H1 (cell line): ENCODE results near the gene AGBL4.

ENCODE experiments used
- CBX8 ChIP-seq: fragments of 300-800, 300-1000 bp; sonication (generic); IDR thresholded peaks from 2 replicates; pipeline ENCODE4 v1.7.1; 2016; ENCODE audit warnings: low read depth, low read length, borderline replicate concordance
- EP300 ChIP-seq, 2 experiments: IDR thresholded peaks; 1 replicate in 1 of 2; 2 replicates in 1 of 2; pipeline ENCODE4 v1.6.1; 2011 to 2012; ENCODE audit warnings: low read depth in 2 of 2, low read length in 2 of 2, mild to moderate bottlenecking in 2 of 2, borderline replicate concordance in 1 of 2, inconsistent platforms in 1 of 2, moderate library complexity in 1 of 2
- EZH2 ChIP-seq: fragments of 200-600 bp; sonication (generic); IDR thresholded peaks from 2 replicates; pipeline ENCODE4 v1.7.1; 2012; ENCODE audit warnings: low read depth, mild to moderate bottlenecking, moderate library complexity, low read length, inconsistent platforms; ENCODE audit not compliant: severe bottlenecking
- KDM5A ChIP-seq: fragments of 200-600 bp; IDR thresholded peaks from 2 replicates; pipeline ENCODE4 v1.7.1; 2012; ENCODE audit warnings: mild to moderate bottlenecking, low read length, inconsistent platforms, mixed read lengths
- MAFK ChIP-seq: IDR thresholded peaks from 2 replicates; pipeline ENCODE4 v1.6.1; 2012; ENCODE audit warnings: low read depth, mild to moderate bottlenecking, improper control_type of control experiment, low read length
- POLR2AphosphoS5 ChIP-seq: IDR thresholded peaks from 2 replicates; pipeline ENCODE4 v1.6.1; 2011; ENCODE audit warnings: low read depth, low read length
- RAD21 ChIP-seq, 2 experiments: IDR thresholded peaks in 1 of 2; conservative IDR thresholded peaks in 1 of 2; 2 replicates each; pipeline ENCODE4 v1.6.1; 2011; ENCODE audit warnings: low read depth in 2 of 2, low read length in 2 of 2, improper control_type of control experiment in 1 of 2, inconsistent platforms in 1 of 2, mild to moderate bottlenecking in 1 of 2, moderate library complexity in 1 of 2
- RXRA ChIP-seq: IDR thresholded peaks from 2 replicates; pipeline ENCODE4 v1.6.1; 2011; ENCODE audit warnings: low read depth, mild to moderate bottlenecking, low read length, moderate library complexity; ENCODE audit not compliant: insufficient read depth
- SIN3A ChIP-seq, 2 experiments: IDR thresholded peaks in 1 of 2; conservative IDR thresholded peaks in 1 of 2; 2 replicates each; pipeline ENCODE4 v1.6.1; 2011 to 2012; ENCODE audit warnings: low read length in 2 of 2, improper control_type of control experiment in 1 of 2, low read depth in 1 of 2, mild to moderate bottlenecking in 1 of 2
- SP4 ChIP-seq: IDR thresholded peaks from 2 replicates; pipeline ENCODE4 v1.6.1; 2012; ENCODE audit warnings: low read length, inconsistent platforms
- TF ChIP-seq, protein P1 (sequence below), 3 experiments: IDR thresholded peaks; 1 replicate in 2 of 3; 2 replicates in 1 of 3; pipeline versions ENCODE4 v1.5.1 to v1.6.1; 2011; ENCODE audit warnings: low read length in 3 of 3, mild to moderate bottlenecking in 3 of 3, inconsistent platforms in 2 of 3, low read depth in 1 of 3, moderate library complexity in 1 of 3; ENCODE audit not compliant: insufficient read depth in 1 of 3; ENCODE audit errors: control extremely low read depth in 1 of 3
- TF ChIP-seq, protein P2 (sequence below): IDR thresholded peaks from 2 replicates; pipeline ENCODE4 v1.6.1; 2012; ENCODE audit warnings: low read length, inconsistent platforms

DNA sequence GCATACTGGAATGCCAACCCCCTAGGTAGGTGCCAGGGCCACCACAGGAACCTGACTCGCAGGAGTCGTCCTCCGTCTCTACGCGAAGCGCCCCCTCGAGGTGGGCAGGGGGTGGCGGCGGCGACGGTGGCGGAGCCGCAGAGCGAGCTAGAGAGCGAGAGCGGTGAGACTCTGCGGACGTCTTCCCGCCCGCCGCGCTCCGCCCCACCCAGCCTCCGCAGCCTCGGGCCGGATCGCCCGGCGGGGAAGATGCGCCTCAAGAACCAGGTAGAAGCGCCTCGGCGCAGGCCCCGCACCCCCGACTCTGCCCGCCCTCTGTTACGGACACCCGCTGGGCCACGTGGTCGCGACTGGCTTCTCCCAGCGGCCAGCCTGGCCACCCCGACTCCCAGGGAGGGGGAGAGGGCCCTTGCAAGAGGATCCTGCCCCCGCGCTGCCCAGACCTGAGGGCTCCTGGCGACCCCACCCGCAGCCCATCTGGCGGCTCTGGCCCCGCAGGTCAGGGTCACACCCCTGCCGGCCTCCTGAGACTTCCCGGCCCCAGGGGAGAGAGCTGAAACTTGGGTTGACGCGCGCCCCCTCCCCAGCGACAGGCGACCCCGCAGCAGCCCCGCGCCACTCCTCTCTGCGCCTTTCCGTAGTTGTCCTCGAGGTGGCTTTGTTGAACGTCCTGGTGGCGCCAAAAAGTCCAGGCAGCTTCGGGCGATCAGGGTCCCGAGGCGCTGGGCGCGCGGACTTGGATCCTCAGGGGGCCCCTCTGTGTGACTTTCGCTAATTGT, 24.4 kb upstream of the AGBL4 start:
- TF ChIP-seq RAD21 (IDR thresholded peaks at IDR 0.05 in 1 of 2, conservative IDR thresholded peaks at IDR 0.05 in 1 of 2; ENCODE audit: low read depth in 2 of 2, low read length in 2 of 2), result peak; percentile 40 to 66; a peak in 3 of 4 replicates
- peak in 1 of 2 experiments; percentile 18; a peak in 1 of 3 replicates for TF ChIP-seq EP300 (IDR thresholded peaks at IDR 0.05; ENCODE audit: borderline replicate concordance in 1 of 2, low read depth in 2 of 2, low read length in 2 of 2)
- no peak for TF ChIP-seq RXRA
- TF ChIP-seq, protein P1, sequence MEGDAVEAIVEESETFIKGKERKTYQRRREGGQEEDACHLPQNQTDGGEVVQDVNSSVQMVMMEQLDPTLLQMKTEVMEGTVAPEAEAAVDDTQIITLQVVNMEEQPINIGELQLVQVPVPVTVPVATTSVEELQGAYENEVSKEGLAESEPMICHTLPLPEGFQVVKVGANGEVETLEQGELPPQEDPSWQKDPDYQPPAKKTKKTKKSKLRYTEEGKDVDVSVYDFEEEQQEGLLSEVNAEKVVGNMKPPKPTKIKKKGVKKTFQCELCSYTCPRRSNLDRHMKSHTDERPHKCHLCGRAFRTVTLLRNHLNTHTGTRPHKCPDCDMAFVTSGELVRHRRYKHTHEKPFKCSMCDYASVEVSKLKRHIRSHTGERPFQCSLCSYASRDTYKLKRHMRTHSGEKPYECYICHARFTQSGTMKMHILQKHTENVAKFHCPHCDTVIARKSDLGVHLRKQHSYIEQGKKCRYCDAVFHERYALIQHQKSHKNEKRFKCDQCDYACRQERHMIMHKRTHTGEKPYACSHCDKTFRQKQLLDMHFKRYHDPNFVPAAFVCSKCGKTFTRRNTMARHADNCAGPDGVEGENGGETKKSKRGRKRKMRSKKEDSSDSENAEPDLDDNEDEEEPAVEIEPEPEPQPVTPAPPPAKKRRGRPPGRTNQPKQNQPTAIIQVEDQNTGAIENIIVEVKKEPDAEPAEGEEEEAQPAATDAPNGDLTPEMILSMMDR (IDR thresholded peaks at IDR 0.05; ENCODE audit: control extremely low read depth in 1 of 3, insufficient read depth in 1 of 3, low read depth in 1 of 3, low read length in 3 of 3), result peak; percentile 76 to 85 (median 82)
- no peak for TF ChIP-seq CBX8
- TF ChIP-seq, protein P2, sequence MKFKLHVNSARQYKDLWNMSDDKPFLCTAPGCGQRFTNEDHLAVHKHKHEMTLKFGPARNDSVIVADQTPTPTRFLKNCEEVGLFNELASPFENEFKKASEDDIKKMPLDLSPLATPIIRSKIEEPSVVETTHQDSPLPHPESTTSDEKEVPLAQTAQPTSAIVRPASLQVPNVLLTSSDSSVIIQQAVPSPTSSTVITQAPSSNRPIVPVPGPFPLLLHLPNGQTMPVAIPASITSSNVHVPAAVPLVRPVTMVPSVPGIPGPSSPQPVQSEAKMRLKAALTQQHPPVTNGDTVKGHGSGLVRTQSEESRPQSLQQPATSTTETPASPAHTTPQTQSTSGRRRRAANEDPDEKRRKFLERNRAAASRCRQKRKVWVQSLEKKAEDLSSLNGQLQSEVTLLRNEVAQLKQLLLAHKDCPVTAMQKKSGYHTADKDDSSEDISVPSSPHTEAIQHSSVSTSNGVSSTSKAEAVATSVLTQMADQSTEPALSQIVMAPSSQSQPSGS, result no peak
- TF ChIP-seq POLR2AphosphoS5, result no peak
- no peak for TF ChIP-seq KDM5A
- TF ChIP-seq EZH2, result peak; percentile 24
- TF ChIP-seq SP4, result no peak
- TF ChIP-seq MAFK, result no peak
- TF ChIP-seq SIN3A (conservative IDR thresholded peaks at IDR 0.05 in 1 of 2, IDR thresholded peaks at IDR 0.05 in 1 of 2; ENCODE audit: low read depth in 1 of 2, low read length in 2 of 2), result no peak
